Tibial artery (tissue), 4 donors: ENCODE results near the gene RESP18.
A peak's percentile ranks its signal among the peaks of the same experiment; 100 is the strongest.

ENCODE experiments used
- DNase-seq, 2 donors: peaks; one replicate each; pipeline ENCODE4 v3.0.0-alpha.2; 2019
- H3K27ac ChIP-seq, 2 donors: fragments of 200-600 bp; sonication (generic) in 1 of 2; 1 replicate in 1 of 2; 2 replicates in 1 of 2; pipeline ENCODE4 v1.5.1; 2018 to 2019; ENCODE audit warnings: mild to moderate bottlenecking in 1 of 2
- H3K27me3 ChIP-seq, 2 donors: fragments of 200-600 bp; sonication (generic) in 1 of 2; one replicate each; pipeline versions ENCODE4 v1.5.1 to v1.6.0; 2016 to 2019
- H3K36me3 ChIP-seq, 3 donors: fragments of 200-600 bp; sonication (generic) in 2 of 3; one replicate each; pipeline ENCODE4 v1.5.1; 2016 to 2019; ENCODE audit warnings: mild to moderate bottlenecking in 2 of 3
- H3K4me1 ChIP-seq, 4 donors: fragments of 200-600 bp; sonication (generic) in 2 of 4; 1 replicate in 3 of 4; 2 replicates in 1 of 4; pipeline ENCODE4 v1.5.1; 2016 to 2019
- H3K4me3 ChIP-seq, 2 donors: fragments of 200-600 bp; sonication (generic) in 1 of 2; 1 replicate in 1 of 2; 2 replicates in 1 of 2; pipeline ENCODE4 v1.5.1; 2018 to 2019; ENCODE audit warnings: mild to moderate bottlenecking in 2 of 2
- H3K9me3 ChIP-seq, 3 donors: fragments of 200-600 bp; sonication (generic) in 1 of 3; one replicate each; pipeline ENCODE4 v1.5.1; 2016 to 2019
- intact Hi-C: fragments of 100-400 bp; cut with DNase I; formaldehyde crosslinking; loops from one replicate; pipeline ENCODE4 v1.15.0; 2023; ENCODE audit warnings: low total_unique reads
- TF ChIP-seq, protein P1 (sequence below), 2 experiments: fragments of 200-600 bp in 1 of 2; fragments of 450-650 bp in 1 of 2; IDR thresholded peaks; one replicate each; pipeline ENCODE4 v1.5.1; 2017 to 2019; ENCODE audit warnings: antibody characterized with exemption in 2 of 2, mild to moderate bottlenecking in 1 of 2, moderate library complexity in 1 of 2

Gene RESP18

DNA sequence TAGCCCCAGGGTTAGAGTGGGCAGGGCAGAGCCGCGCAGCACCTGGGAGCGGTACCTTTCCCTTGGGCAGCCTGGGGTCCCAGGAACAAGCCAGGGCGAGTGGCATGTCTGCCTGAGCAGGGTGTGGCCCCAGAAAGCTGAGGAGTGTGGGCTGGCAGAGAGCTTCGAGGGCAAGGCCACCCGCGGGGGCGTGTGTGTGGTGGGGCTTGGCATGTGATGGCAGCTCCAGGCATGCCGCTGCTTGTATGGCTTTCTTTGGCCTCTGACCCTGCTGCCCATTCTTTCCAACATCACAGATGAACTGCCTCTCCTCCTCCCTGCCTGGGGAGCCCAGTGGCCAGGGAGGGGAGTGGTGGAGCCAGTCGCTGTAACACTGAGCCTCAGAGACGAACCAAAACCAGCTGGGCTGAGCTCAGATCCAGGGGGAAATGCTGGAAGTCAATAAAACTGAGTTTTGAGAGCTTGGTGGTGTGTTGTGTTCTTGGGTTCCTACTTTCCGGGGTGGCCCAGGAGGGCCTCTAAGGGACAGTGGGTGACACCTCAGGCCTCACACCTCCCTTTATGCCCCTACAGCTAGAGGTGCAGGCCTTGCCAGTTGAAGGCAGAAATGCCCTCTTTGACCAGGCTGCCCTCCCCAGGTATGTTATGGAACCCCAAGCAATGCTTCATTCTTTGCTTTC is 46.0 kb downstream of the RESP18 start:
- no peak overlapping the region for H3K4me3 ChIP-seq
- H3K4me1 ChIP-seq = peaks cover 0 to 53% (median 28%) of the 10 kb centered on the region in 4 donors

DNA sequence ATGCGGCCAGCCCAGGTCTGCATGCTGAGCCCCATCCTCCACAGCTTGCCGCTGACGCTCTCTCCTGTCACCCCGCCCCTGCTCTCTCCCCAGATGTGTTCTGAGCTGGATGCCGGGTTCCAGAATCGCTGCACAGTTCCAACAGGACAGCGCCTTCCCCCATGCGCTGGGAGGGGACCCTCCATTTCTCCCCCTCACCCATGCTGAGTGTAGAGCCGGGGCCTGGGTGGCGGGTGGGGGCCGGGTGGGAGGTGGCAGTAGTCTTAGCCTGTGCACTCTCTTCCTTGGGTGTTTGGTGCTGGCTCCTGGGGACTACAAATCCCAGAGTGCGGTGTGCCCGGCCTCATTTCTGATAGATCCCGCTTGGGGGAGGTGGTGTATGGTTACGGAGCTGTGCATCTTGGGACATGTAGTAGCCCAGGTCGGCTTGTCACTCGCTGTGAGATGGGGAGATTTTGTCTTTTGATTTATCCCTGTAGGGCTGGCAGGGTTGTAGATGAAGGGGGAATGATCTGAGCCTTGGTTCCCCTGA is 46.6 kb downstream of the RESP18 start:
- H3K9me3 ChIP-seq = no peaks in the 10 kb centered on the region
- intact Hi-C loops = no loop called here

More for the DNA sequence above, 46.0 kb downstream of the RESP18 start:
- DNase-seq = no peak
- intact Hi-C loops = no loop called here
- Histone ChIP-seq H3K9me3 (no peaks in the 10 kb centered on the region), H3K36me3 (peaks cover 33 to 53% (median 47%) of the 10 kb centered on the region in 3 donors), H3K27ac (peak overlapping the region; percentile 54 to 67), H3K27me3 (no peaks in the 10 kb centered on the region)
- TF ChIP-seq, protein P1, sequence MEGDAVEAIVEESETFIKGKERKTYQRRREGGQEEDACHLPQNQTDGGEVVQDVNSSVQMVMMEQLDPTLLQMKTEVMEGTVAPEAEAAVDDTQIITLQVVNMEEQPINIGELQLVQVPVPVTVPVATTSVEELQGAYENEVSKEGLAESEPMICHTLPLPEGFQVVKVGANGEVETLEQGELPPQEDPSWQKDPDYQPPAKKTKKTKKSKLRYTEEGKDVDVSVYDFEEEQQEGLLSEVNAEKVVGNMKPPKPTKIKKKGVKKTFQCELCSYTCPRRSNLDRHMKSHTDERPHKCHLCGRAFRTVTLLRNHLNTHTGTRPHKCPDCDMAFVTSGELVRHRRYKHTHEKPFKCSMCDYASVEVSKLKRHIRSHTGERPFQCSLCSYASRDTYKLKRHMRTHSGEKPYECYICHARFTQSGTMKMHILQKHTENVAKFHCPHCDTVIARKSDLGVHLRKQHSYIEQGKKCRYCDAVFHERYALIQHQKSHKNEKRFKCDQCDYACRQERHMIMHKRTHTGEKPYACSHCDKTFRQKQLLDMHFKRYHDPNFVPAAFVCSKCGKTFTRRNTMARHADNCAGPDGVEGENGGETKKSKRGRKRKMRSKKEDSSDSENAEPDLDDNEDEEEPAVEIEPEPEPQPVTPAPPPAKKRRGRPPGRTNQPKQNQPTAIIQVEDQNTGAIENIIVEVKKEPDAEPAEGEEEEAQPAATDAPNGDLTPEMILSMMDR (IDR thresholded peaks at IDR 0.05) = no peak

DNA sequence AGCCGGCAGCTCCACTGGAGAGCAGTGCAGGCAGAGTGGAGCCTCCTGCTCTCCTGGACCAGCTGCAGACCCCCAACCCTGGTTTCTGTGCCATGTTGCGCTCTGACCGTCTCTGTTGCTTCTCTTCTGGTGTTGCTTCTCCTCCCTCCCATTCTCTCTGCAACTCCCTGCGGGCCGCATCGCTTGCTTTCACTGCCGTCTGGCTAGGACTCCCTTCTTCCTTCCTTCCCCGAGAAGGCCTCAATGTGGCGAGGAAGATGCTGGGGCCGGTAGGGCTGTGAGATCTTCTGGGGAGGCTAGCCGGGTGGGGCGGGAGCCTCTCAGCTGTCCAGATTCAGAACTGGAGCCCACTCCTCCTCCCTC is 47.2 kb downstream of the RESP18 start:
- Histone ChIP-seq H3K27ac (peak overlapping the region; percentile 54 to 67), H3K36me3 (peaks cover 40 to 65% (median 59%) of the 10 kb centered on the region in 3 donors), H3K27me3 (no peaks in the 10 kb centered on the region), H3K4me1 (peaks cover 0 to 64% (median 36%) of the 10 kb centered on the region in 4 donors), H3K9me3 (no peaks in the 10 kb centered on the region), H3K4me3 (no peak overlapping the region)
- TF ChIP-seq, protein P1 (IDR thresholded peaks at IDR 0.05) = no peak
- intact Hi-C loops = no loop called here
- DNase-seq = no peak

More for the DNA sequence above, 46.6 kb downstream of the RESP18 start:
- DNase-seq = no peak
- H3K4me1 ChIP-seq = peaks cover 0 to 59% (median 31%) of the 10 kb centered on the region in 4 donors
- TF ChIP-seq, protein P1 (IDR thresholded peaks at IDR 0.05) = no peak
- peak overlapping the region; percentile 54 to 67 for H3K27ac ChIP-seq
- peaks cover 39 to 59% (median 53%) of the 10 kb centered on the region in 3 donors for H3K36me3 ChIP-seq
- H3K4me3 ChIP-seq = no peak overlapping the region
- no peaks in the 10 kb centered on the region for H3K27me3 ChIP-seq

DNA sequence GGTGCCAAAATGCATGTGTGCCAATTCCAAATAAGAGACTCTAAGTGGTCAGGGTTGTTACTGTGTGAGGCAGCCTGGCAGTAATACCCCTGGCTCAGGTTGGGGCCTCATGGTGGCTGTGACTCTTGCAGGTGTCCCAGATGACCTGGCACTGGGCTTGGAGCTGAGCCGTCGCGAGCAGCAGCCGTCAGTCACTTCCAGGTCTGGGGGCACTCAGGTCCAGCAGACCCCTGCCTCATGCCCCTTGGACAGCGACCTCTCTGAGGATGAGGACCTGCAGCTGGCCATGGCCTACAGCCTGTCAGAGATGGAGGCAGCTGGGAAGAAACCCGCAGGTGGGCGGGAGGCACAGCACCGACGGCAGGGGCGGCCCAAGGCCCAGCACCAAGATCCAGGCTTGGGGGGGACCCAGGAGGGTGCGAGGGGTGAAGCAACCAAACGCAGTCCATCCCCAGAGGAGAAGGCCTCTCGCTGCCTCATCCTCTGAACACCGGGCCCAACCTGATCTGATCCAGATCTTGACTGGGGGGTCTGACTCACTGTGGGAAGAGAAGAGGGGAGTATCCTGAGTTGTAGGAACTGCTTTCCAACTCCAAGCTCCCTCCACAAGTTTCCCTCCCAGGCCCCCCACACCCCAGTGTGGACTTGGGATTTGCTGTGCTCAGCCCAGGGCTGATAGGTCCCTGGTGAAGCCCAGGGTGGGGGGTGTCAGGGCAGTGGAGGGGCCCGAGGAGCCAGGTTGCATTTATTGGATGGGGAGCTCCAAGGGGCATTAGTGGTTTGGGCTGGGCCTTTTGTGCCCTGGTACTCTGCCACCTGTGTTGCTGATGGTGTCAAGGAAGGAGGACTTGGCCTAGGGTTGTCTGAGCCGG is 47.8 kb downstream of the RESP18 start:
- peaks cover 0 to 64% (median 38%) of the 10 kb centered on the region in 4 donors for H3K4me1 ChIP-seq
- peaks cover 40 to 65% (median 59%) of the 10 kb centered on the region in 3 donors for H3K36me3 ChIP-seq
- H3K9me3 ChIP-seq = no peaks in the 10 kb centered on the region
- TF ChIP-seq, protein P1 (IDR thresholded peaks at IDR 0.05) = no peak
- H3K27ac ChIP-seq = peak overlapping the region; percentile 54 to 67
- no peaks in the 10 kb centered on the region for H3K27me3 ChIP-seq
- DNase-seq = no peak
- H3K4me3 ChIP-seq = no peak overlapping the region
- intact Hi-C loops = no loop called here

DNA sequence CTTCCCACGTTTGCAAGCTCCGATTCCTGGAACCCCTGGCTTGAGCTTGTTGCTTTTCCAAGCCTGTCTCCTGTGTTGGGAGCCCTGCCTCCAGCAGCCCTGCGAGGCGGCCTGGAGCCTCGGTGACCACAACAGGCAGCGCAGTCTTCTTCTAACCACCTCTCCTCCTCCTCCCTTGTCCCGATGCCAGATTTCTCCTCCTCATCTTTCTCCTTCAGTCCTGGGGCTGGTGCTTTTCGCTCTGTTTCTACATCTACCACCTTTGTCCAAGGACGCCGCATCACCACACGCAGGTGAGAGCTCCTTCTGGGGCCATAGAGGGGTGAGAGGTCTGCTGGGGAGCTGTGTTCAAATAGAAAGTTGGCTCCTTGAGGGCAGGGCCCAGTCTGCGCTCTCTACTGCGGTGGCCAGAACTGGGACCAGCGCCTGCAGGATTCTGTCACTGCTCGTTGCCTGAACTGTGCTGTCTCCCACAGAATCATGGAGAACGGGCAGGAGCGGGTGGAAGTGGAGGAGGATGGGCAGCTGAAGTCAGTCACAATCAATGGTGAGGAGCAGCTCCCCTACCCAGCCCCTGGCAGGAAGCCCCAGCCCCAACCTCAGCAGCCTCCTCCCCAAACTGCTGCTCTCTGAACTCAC is 49.5 kb downstream of the RESP18 start:
- Histone ChIP-seq H3K27me3 (no peaks in the 10 kb centered on the region), H3K9me3 (no peaks in the 10 kb centered on the region), H3K36me3 (peaks cover 40 to 65% (median 59%) of the 10 kb centered on the region in 3 donors), H3K4me1 (peaks cover 0 to 61% (median 38%) of the 10 kb centered on the region in 4 donors), H3K4me3 (no peak overlapping the region), H3K27ac (peak overlapping the region in 1 of 2 donors; percentile 11)
- no peak for DNase-seq
- TF ChIP-seq, protein P1 (IDR thresholded peaks at IDR 0.05) = no peak
- intact Hi-C loops = no loop called here
